A549 (cell line): Measurements from ENCODE around the gene GMDS.

Experiments
- CTCF ChIP-seq: fragments of >200 bp; sonication (Bioruptor Twin); formaldehyde crosslinking; IDR thresholded peaks from 3 replicates; pipeline ENCODE4 v1.5.1; 2016
- HES2 ChIP-seq: fragments of >200 bp; sonication (Bioruptor Twin); formaldehyde crosslinking; IDR thresholded peaks from 2 replicates; pipeline ENCODE4 v1.6.1; 2016
- HEYL ChIP-seq: fragments of 250-450 bp; sonication (Bioruptor Pico); IDR thresholded peaks from 2 replicates; pipeline ENCODE4 v1.8.0; 2021; ENCODE audit warnings: mild to moderate bottlenecking, moderate library complexity
- MAX ChIP-seq: IDR thresholded peaks from 2 replicates; pipeline ENCODE4 v1.6.1; 2012
- PBX3 ChIP-seq: IDR thresholded peaks from 2 replicates; pipeline ENCODE4 v1.6.1; 2012
- POLR2A ChIP-seq: IDR thresholded peaks from 2 replicates; pipeline ENCODE4 v1.6.1; 2012; ENCODE audit warnings: mild to moderate bottlenecking, low read length
- REST ChIP-seq: fragments of 200-600 bp; sonication (generic); IDR thresholded peaks from 2 replicates; pipeline ENCODE4 v1.6.1; 2016; ENCODE audit warnings: antibody characterized with exemption, mild to moderate bottlenecking, moderate library complexity
- RFX5 ChIP-seq: fragments of 450-650 bp; IDR thresholded peaks from 2 replicates; pipeline ENCODE4 v1.7.1; 2014; ENCODE audit warnings: antibody characterized with exemption, mild to moderate bottlenecking, moderate library complexity

GRCh38 chr6:1820714-1821113, 424.7 kb downstream of the GMDS start:
- no peak for TF ChIP-seq CTCF
- no peak for TF ChIP-seq HEYL (CRISPR knock-in tag)
- TF ChIP-seq POLR2A = no peak
- TF ChIP-seq MAX = no peak
- TF ChIP-seq RFX5 = no peak
- no peak for TF ChIP-seq HES2
- TF ChIP-seq REST = no peak
- no peak for TF ChIP-seq PBX3
